ENCODE results near the gene GGA1.

- TF ChIP-seq CTCF (IDR thresholded peaks at IDR 0.05) (no peak), POLR2A (IDR thresholded peaks at IDR 0.05) (no peak)
Measured at GRCh38 chr22:37654563-37655251, 46.1 kb downstream of the GGA1 start.

All from thyroid gland (tissue), 4 donors.